GM12801 (cell line): ENCODE data around the gene HLA-DPA1.

ENCODE experiments used
- TF ChIP-seq, protein P1 (sequence below): IDR thresholded peaks from one replicate; pipeline ENCODE4 v1.5.1; 2011; ENCODE audit warnings: control low read depth; ENCODE audit not compliant: insufficient read length; ENCODE audit errors: extremely low read depth

HLA-DPA1 gene

DNA sequence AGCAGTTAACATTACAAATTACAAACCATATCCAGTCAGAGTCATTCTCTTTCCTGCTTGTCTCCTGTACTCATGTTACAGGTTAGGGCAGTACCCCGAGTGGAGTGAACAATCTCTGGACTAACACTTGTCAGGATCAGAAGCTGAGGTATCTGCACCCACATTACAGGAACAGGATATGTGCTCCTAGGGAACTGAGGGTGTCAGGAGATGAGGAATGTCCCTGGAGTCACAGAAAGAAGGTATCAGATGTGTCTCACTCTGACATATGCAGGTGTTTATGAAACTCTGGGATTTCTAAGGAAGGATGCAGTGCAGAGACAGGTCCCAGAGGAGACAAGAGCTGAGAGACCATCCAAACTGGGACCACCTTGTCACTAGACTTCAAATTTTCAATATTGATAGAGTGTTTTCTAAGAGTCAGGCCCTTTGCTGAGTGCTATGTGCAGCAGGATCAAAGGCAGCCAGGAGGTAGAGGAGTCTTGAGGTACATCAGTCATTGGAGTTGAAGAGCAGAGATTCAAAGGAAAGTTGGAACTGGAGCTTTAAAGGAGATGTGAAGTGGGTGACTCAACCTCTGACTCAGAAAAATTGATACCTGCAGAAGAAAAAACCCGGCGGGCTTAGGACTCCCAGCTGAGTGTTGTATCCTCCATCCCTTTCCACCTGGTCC is 14.9 kb upstream of the HLA-DPA1 start:
- TF ChIP-seq, protein P1, sequence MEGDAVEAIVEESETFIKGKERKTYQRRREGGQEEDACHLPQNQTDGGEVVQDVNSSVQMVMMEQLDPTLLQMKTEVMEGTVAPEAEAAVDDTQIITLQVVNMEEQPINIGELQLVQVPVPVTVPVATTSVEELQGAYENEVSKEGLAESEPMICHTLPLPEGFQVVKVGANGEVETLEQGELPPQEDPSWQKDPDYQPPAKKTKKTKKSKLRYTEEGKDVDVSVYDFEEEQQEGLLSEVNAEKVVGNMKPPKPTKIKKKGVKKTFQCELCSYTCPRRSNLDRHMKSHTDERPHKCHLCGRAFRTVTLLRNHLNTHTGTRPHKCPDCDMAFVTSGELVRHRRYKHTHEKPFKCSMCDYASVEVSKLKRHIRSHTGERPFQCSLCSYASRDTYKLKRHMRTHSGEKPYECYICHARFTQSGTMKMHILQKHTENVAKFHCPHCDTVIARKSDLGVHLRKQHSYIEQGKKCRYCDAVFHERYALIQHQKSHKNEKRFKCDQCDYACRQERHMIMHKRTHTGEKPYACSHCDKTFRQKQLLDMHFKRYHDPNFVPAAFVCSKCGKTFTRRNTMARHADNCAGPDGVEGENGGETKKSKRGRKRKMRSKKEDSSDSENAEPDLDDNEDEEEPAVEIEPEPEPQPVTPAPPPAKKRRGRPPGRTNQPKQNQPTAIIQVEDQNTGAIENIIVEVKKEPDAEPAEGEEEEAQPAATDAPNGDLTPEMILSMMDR = no peak

DNA sequence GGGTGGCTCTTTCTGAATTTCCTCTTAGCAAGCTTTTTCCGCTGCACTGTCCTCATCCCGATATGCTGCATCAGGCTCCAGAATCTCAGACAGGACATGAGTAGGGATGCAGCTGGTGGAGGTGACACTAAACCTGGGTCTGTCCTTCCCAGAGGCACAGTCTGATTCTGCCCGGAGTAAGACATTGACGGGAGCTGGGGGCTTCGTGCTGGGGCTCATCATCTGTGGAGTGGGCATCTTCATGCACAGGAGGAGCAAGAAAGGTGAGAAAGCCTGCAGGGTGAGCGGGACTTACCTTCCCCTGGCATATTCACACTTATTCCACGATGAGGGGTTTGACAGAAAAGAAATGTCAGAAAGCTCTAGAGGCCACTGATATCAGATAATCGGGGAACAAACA is 12.2 kb upstream of the HLA-DPA1 start:
- TF ChIP-seq, protein P1 = no peak

DNA sequence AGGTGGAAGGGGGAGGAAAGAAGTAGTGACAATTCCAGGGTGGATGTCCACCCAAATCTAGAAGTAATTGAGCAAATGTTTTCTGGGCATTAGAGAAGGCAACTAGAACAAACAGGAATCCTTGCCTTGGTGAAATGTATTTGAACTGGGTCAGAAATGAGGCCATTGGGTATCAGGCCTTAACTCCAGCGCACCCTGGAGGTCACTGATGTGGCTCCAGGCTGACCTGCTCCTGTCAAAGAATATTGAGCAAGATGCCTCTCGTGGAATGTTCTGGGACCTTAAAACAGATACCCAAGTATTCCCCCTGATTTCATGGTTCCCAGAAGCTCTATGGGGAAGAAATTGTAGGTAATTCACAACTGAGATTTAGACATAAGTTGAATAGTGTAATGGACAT is 9.3 kb upstream of the HLA-DPA1 start:
- TF ChIP-seq, protein P1 = no peak

DNA sequence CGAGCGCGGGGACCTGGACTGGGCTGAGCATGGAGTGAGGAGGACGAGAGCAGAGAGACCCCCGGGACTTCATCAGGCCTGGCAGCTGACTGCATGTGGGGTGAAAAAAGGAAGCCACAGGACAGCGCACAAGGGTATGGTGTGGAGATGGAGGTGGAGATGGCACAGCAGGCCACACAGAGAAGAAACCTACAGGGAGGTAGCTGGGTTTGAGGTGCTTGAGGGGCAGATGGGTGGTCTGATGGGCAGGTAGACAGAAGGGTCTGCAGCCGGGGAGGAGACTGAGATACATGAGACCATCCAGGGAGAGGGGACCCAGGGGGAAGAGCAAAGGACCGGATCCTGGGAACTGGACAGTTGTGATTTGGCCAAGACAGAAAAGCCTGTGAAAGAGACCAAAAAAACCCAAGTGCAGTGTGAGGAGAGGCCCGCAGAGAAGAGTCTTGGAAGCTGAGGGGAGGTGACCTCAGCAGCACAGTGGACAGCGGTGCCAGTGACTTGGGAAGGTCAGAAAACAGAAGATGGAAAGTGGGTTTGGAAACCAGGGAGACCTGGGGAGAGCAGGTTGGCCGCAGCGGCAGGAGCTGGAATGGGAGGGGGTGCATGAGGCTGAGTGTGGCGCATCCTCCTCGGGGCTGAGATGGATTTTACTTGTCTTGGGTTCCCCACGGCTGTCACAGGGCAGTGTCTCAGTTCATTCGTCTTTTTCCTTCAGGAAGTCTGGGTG is 7.8 kb upstream of the HLA-DPA1 start:
- TF ChIP-seq, protein P1 = no peak

DNA sequence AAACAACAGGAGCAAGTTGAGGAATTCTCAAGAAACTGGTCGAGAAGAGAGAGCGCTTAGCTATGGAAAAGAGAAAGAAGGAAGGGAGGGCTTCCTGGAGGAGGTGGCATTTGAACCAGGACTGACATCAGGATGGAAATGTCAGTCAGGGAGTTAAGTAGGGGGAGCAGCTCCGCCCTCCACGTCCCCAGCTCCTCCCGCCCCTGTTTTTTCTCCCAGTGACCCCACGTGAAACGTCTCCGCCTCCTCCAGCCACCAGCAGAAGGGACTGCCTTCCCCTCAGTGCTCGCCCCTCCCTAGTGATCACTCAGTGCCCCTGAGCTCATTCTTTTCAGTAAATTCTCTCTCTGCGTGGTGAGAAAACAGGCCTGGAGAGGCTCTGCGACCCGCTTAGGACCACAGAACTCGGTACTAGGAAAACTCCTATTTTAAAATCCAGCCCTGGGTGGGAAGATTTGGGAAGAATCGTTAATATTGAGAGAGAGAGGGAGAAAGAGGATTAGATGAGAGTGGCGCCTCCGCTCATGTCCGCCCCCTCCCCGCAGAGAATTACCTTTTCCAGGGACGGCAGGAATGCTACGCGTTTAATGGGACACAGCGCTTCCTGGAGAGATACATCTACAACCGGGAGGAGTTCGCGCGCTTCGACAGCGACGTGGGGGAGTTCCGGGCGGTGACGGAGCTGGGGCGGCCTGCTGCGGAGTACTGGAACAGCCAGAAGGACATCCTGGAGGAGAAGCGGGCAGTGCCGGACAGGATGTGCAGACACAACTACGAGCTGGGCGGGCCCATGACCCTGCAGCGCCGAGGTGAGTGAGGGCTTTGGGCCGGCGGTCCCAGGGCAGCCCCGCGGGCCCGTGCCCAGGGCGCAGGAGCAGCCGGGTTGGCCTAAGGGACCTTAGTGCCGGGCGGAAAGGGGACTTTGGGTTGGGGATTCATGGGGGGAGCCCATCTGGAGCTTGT is 7.0 kb upstream of the HLA-DPA1 start:
- TF ChIP-seq, protein P1 = no peak

DNA sequence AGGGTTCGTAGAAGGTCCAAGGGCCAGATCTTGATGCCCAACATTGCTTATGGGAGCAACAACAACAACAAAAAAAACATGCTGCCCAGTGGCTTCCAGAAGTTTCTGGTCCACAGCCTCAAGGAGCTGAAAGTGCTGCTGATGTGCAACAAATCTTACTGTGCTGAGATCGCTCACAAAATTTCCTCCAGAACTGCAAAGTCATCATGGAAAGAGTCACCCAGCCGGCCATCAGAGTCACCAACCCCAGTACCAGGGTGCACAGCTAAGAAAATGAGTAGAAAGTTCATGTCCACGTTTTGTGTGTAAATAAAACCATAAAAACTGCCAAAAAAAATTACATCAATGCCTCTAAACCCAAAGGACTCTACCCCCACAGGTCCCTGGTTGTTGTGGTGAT is 6.1 kb upstream of the HLA-DPA1 start:
- TF ChIP-seq, protein P1 = no peak

DNA sequence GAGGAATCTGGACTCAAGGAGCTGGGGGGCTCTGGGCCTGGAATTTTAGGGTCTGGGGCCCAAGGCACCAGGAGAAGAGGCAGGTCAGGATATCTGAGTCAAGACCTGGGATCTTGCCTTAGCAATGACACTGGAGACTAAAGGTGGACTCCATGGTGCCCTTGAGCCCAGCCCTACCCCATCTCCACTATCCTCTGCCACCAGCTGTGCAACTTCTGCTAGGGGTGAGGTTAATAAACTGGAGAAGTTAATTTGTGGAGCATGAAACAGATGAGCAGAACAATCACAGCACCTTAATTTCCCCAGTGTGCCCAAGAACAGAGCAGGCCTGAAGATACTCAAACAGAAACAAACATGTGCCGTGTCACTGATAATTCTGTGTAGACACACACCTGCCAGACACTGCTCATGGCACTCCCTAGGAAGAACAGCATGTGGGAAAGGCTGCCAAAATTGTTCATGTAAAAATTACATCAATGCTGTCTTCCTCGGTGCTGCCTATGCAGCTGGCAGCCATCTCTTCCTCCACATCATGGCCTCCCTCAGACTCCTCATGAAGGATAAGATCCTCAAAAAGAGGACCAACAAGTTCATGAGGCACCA is 5.6 kb upstream of the HLA-DPA1 start:
- TF ChIP-seq, protein P1 = no peak
